CD4-positive, alpha-beta T cell treated with Interleukin-17A for 1 hour (primary cell): ENCODE data around the gene TANK.

Experiments used
- DNase-seq: peaks from one replicate; pipeline ENCODE4 v3.0.0-alpha.2; 2020

The TANK gene

DNA sequence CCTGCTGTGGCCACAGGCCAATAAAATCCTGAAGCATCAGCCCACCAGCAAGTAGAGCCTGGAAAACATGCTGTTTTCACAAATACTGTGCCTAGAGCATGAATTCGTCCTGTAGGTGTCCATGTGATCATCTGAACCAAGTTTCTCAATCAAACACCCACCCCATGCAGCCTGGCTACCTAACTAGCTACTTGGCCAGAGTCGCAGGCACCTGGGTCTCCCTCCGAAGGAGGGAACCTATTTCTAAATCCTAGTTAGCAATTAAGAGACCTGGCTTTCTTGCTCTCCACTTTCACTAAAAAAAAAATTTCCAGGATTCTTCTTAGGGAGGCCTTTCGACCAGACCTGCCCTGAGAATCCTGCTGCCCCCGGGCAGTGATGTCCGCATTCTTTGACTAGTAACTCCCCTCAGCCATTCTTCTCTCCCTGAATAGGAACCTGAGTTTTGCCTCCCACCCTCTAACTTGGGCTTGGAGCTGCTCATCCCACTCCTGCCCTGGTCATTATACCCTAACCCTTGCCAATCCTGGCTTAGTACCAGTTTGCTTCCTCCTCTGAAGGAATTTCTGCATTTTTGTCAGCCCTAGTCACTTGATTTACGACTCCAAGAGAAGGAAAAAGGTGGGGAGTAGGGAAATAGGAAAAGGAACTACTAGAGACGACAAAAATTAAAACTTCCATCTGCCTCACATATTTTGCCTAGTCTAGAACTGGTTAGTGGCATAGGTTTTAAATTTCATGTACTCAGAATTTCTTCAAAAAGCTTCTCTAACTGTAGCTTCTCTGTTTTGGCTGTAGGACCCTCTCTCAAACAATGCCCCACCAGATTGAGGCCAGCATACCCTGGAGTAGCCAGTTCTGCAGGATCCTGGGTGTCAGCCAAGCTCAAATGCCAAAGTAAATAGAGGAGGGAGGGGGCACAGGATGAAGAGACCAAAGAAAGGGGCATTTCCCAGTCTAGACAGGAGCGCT is 25.4 kb upstream of the TANK start:
- no peak for DNase-seq

DNA sequence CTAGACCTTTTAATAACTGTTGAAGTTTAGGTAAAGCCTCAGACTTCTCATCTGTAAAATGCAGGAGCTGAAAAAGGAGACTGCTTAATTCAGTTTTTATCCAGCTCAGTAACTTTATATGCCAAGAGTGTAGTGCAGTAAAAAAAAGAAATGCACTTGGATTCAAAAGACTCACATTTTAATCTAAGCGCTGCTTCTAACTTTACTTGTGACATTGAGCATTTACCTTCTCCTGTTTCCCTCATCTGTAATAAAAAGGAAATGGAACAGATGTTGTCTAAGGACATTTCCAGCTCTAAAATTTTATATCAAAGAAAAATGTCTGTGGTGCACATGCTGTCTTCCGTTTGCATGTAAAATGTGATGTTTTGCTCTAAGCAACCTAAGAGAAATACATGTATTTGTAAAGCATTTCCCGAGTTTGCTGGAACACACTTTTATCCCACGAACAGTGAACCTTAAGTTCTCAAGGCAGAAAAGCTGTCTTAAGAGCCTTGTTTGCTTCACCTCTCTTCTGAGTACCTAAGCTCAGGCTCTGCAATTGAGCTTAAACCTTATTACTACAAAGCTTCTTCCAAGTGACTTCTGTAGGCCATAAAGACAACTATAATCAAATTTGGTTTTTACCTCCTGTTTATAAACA is 24.2 kb upstream of the TANK start:
- DNase-seq, result no peak

DNA sequence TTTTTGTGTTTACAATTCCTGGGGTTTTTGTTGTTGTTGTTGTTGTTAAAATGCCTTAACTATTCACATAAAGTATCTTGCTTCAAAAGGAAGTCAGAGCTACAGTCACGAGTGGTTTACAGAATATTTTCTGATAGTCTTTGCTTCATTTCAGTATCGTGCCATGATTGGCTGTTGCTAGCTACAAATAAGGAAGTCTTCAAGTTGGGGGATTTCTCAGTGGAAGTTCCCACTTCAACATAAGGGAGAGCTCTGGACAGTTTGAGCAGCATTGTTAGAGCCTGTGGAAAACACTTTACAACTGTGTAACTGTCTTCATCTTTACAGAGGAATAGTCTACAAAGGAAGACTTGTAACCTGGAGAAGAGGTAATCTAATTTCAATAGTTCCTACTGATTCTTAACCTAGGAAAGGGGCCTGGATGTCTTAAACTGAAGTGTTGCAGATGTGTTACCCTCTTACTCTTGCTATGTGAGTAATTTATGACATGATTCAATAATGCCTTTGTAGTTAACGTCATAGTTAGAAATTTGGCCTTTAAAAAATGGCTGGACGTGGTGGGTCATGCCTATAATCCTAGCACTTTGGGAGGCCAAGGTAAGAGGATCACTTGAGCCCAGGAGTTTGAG is 23.4 kb upstream of the TANK start:
- peak; percentile 91 for DNase-seq

DNA sequence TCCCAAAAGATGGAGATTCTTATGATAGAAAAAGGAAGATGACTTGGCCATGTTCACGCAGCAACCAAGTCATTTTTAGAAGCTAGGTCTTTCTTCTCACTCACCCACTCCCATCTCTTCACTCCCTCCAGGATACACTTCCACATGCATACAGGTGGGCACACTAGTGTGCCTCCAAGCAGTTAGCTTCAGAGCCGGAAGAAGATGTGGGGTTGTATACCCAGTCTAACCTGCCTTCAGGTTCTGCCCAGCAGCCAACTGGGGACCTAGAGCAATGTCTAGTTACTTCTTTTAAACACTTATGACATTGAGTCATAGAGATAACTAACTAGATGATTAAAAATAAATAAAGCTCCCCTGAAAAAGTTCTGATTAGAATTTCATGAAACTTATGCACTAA is 21.8 kb upstream of the TANK start:
- peak; percentile 58 for DNase-seq

DNA sequence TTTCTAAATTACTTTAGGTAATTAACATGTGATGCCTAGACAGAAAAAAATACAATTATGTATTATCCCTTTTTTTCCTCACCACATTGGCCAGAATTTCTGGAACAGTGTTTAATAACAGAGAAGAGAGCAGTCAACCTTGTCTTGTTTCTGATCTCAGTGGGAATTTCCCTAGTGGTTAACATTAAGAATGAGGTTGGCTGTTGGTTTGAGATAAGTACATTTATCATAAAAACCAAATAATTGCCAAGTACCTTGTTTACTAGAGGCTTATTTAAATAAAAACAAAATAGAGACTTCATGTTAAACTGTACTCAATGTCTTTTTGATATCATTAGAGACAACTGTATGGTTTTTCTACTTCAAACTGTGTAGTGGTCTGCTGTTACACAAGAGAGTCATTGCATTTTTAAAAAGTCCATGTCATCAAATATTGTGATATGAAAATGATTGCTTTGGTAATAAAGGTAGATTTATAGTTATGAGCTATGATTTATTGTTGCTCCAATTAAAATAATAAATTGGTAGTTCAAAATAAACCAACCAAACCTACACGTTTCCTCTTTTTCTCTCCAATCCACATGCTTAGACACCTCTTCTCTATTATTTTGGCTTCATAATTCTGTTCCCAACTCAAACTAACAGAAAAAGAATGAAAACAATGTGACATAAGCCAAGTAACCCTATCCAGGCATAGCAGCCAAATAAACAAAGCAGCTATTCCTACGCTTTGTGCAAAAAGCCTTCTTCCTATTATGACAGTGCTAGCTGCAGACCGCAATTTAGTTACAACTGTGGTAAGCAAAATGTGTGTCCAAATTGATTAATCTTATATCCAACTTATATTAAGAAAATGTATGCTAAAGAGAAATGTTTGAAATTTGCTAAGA is 20.9 kb upstream of the TANK start:
- DNase-seq, result peak; percentile 77

DNA sequence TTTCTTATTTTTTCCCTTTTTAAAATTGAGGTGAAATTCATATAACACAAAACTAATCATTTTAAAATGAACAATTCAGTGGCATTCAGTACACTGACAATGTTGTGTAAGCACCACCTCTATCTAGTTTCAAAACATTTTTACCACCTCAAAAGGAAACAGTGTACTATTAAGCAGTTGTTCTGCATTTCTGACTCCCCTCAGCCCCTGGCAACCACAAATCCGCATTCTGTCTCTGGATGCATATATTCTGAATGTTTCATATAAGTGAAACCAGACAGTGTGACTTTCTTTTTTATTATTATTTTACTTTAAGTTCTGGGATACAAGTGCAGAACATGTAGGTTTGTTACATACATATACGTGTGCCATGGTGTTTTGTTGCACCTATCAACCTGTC is 19.2 kb upstream of the TANK start:
- DNase-seq, result peak; percentile 50

DNA sequence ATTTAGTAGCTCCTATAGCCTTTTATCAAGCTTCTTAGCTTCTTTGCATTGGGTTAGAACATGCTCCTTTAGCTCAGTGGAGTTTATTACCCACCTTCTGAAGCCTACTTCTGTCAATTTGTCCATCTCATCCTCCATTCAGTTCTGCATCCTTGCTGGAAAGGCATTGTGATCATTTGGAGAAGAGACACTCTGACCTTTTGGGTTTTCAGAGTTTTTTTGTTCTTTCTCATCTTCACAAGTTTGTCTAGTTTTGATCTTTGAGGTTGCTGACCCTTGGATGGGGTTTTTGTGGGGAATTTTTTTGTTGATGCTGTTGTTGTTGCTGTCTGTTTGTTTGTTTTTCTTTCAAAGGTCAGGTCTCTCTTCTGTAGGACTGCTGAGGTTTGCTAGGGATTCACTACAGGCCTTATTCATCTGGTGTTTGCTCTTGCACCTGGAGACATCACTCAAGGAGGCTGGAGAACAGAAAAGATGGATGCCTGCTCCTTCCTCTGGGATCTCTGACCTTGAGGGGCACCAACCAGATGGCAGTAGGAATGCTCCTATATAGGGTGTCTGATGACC is 13.9 kb upstream of the TANK start:
- no peak for DNase-seq

DNA sequence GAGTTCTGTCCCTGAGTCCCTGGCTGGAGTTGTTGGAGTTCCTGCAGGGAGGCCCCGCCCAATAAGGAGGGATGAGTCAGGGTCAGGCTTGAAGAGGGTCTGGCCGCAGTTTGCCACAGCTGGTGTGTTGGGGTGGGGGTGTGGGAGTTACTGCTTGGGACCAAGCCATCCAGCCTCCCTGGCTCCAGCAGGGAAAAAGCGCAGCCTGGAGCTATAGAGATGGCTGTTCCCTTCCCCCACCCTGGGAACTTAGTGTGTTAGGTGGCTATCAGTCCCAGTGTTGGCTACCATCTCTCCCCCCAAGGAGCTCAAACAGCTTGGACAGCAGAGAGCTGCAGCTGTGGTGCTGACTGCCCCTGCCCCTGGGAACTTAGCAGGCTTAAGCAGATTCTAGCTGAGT is 13.2 kb upstream of the TANK start:
- DNase-seq, result no peak

DNA sequence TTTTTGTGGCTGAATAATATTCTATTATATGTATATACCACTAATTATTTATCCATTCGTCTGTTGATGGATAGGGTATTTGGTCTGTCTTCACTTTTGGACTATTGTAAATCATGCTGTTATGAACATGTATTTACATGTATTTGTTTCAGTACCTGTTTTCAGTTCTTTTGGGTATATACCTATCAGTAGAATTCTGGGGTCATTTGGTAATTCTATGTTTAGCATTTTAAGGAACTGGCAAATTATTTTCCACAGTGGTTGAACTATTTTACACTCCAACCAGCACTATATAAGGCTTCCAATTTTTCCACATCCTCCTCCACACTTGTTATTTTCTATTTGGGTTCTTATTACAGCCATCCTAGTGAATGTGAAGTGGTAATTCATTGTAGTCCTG is 12.4 kb upstream of the TANK start:
- DNase-seq, result no peak

DNA sequence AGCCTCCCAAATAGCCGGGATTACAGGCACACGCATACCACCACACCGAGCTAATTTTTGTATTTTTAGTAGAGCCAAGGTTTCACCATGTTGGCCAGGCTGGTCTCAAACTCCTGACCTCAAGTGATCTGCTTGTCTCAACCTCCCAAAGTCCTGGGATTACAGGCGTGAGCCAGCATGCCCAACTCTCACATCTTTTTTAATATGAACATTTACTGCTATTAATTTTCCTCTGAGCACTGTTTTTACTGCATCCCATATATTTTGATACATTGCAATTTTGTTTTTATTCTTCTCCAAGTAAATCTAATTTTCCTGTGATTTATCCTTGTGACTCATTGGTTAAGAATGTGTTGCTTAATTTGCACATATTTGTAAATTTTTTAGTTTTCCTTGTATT is 9.5 kb upstream of the TANK start:
- no peak for DNase-seq

DNA sequence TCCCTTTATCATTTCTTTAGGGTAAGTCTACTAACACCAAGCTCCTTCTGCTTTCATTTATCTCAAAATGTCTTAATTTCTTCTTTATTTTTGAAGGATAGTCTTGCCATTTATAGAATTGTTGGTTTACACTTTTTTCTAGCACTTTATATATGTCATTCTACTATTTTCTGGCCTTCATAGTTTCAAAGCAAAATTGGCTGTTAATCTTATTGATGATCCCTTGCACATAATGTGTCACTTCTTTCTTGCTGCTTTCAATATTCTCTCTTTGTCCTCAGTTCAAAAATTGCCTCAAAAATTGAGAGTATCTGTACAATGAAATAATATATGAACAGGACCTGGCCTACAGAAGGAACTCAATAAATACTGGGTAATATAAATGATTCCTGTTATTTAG is 7.9 kb upstream of the TANK start:
- DNase-seq, result no peak

DNA sequence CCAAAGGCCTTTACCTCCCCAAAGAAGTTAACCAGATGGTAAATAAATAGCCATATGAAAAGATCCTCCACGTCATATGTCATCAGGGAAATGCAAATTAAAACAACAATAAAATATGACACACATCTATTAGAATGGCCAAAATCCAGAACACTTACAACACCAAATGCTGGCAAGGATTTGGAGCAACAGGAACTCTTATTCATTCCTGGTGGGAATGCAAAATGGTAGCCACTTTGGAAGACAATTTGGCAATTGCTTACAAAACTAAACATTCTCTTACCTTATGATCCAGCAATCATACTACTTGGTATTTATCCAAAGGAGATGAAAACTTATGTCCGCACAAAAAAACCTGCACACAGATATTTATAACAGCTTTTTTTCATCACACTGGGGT is 1.3 kb upstream of the TANK start:
- DNase-seq, result no peak

DNA sequence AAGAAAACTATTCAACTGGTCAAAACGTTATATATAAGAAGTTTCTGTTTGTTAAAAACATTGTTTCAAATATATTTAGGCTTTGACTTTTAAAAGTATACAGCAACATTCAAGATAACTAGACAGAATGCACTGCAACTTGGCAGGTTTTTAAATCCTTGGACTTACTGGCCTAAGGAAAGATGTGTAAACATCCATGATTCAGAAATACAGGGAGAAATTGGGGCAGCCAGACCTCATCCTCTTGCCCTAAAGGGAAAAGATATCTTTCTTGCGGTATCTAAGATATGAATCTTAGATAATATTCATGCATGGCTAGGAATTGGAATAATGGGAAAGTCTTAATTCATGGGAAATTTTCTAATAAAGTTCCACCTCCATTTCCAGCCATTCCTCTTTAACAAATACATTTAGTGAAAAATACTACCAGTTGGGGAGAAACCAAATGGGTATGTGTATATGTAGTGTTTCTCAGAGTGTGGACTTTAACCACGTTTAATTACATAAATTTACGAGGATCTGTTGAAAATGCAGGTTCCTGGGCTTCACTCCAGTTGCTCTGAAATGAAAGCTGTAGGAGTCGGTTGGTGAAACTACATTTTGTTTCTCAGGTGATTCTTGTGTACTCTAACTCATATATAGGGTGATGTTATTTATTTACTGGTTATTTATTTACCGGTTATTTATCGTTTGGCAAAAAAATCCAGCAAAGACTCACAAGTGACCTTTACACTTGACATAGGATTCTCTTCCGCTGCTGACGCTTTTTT is 587 bp upstream of the TANK start:
- no peak for DNase-seq

DNA sequence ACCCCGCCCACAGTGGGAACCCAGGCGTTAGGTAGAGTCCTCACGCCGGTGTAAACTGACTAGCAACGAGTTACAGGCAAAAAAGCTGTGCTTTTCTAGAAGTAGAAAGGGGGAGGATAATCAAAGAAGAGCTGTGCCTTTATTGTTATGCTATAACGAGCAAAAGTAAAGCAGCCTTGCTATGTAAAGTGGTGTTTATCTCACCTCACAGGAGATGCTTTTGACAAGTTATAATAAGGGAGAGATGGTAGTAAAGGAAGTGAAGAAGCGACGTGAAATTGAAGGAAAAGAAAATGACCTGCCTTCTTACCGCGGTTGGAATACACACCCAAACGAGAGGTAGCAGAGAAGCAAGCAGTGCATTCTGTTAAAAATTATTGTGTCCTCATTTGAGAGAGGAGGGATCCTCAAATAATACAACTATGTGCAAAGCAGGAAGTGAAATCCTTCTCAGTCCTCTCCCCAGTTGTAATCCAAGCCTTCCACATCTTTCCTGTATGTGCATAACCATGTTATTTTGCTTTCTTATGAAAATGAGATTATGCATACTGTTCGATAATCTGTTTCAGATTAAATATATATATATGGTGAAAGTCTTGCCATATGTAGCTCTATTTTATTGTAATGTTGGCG is 962 bp downstream of the TANK start:
- DNase-seq, result no peak

DNA sequence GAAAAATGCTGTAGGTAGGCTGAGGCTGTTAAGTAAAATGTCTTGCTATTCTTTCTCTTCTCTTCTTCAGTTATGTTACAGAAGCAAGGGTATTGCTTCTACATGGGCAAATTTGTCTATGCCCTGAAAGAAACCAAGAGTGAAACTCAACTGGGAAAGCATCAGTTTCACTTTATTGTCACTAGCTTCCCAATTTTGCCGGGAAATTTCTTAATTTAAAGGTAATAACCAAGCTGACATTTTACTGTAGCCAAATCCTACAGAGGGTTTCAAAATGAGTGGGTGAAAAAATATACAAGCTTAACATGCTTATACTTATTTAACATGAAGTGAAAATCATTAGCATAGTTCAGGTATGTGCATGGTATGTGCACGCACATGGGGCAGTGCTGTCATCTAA is 3.2 kb downstream of the TANK start:
- DNase-seq, result no peak

DNA sequence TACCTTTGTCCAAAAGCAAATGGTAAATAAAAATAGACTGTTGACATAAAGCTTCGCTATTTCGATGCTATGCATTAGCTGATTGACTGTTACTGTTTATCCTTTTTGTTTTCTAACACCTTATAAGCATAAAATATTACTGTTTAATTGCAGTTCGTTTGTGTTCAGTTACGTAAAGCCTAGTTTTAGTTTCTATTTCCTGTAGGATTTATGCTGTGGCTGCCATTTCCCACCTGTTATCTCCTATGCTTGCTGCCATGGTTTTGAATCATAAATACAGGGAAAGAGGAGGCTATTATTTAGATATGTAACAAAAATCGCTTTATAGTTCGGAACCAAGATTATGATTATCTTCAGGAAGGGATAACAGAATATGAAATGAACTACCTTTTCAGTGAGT is 3.9 kb downstream of the TANK start:
- peak; percentile 37 for DNase-seq

DNA sequence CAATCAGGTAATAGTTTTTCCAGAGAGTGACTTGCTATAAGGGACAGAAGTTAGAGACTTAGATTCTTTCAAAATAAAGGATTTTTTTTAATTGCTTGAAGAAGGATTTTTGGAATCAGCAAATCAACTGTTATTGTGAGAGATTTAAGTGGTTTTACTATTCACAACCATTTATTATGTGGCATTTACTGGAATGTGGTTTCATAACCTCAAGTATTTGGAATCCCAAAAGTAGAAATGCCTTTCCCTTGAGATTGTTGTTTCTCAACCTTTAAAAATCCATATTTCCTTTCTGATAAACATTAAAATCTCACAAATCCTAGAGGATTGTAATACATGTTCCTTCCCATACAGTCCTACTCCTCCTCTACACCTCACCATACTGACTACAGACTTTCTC is 5.0 kb downstream of the TANK start:
- no peak for DNase-seq

DNA sequence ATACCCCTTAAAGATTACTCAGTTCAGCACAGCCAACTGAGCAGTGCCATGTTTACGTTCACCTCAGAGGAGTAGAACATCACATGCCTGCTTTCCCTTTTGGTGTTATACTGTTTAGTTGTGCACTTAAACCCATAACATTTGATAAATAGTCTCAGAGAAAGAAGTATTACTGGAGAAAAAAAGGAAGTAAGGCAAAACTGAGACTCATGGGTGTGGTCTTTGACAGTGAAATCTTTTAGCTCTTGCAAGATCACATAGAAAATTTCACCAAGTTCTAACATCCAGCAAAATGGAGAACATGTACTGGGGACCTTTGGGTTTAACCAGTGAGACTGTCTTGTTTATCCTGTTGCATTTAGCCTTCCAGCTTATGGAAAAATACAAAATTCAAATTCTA is 5.6 kb downstream of the TANK start:
- no peak for DNase-seq

DNA sequence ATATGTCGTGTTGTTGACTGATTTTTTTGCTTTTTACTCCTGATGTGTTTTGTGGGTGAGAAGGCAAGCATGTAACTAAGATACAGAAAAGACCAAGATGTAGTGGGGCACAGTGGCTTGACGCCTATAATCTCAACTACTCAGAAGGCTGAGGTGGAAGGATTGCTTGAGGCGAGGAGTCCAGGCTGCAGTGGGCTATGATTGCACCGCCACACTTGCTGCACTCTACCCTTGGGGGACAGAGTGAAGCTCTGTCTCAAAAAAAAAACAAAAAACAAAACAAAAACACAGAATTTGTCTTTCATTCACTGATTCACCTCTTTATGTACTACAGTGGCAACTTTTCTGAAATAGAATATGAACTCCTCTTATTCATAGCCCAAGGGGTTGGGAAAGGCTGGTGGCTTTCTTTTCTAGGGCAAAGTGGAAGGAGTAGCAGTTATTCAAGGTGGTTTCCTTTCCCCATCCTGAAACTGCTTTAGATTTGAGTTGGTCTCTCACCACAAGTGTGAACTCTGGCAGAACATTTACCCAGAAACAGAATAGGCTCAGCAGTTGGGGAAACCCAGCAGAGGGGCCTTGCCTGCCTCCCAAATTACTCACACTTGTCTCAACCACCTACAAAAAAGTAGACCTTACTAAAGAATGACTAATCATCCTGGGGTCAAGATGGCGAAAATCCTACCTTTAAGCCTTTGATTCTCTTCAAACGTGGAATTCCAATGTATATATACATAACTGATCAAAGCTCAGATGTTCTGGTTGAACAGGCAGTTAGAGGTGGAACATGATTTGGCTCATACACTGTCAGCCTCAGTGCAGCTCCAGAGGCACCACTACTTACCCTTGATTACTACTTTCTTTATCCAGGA is 6.5 kb downstream of the TANK start:
- peak; percentile 77 for DNase-seq

DNA sequence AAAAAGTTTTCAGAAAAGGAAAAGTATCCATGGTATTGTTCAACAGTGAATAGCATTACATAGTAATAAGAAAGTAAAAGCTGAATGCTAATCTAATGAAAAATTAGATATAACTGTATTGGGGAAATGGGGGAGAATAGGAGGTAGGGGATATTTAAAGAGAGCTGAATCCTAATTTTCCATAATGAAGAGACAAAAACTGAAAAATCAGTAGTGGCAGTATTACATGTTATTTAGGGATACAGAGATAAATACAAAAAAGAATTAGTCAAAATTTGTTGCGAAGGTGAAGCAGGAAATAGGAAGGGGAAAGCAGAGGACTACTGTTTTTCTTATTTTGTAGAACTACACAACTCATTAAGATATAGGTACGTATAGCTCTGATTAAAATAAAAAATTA is 9.1 kb downstream of the TANK start:
- no peak for DNase-seq
